Naive B cell (primary cell): ENCODE results near the gene SEPTIN7. TPM values are rescaled to one million over a fixed set of nuclear protein-coding genes. Genes with fewer than 3 reads are reported as not detected.
A peak's percentile ranks its signal among the peaks of the same experiment; 100 is the strongest.

Experiments
- ATAC-seq, 2 donors: fragments of 150-1000 bp; cut with Tn5 transposase; 2 replicates each; pipeline ENCODE4 v1.10.0; 2021; ENCODE audit warnings: low read depth in 2 of 2, mild to moderate bottlenecking in 2 of 2, moderate library complexity in 2 of 2
- DNase-seq: peaks from one replicate; pipeline ENCODE4 v3.0.0; 2022
- H3K27ac Mint-ChIP-seq, 6 donors: one replicate each; pipeline ENCODE4 v1.8.0; 2020 to 2022; ENCODE audit warnings: mild to moderate bottlenecking in 6 of 6, mixed read lengths in 6 of 6, moderate library complexity in 5 of 6, inconsistent platforms in 2 of 6
- H3K27me3 Mint-ChIP-seq, 3 donors: one replicate each; pipeline ENCODE4 v1.8.0; 2021 to 2022; ENCODE audit warnings: mixed read lengths in 3 of 3, mild to moderate bottlenecking in 1 of 3
- H3K36me3 Mint-ChIP-seq, 2 donors: one replicate each; pipeline ENCODE4 v1.8.0; 2020 to 2022; ENCODE audit warnings: mixed read lengths in 2 of 2, inconsistent platforms in 1 of 2, mild to moderate bottlenecking in 1 of 2
- H3K4me1 Mint-ChIP-seq, 3 donors: one replicate each; pipeline ENCODE4 v1.8.0; 2020 to 2022; ENCODE audit warnings: mixed read lengths in 3 of 3, inconsistent platforms in 1 of 3, mild to moderate bottlenecking in 1 of 3, moderate library complexity in 1 of 3
- H3K4me3 Mint-ChIP-seq, 8 donors: one replicate each; pipeline ENCODE4 v1.8.0; 2020 to 2022; ENCODE audit warnings: mild to moderate bottlenecking in 8 of 8, mixed read lengths in 8 of 8, moderate library complexity in 8 of 8, inconsistent platforms in 2 of 8
- H3K9me3 Mint-ChIP-seq, 7 donors: one replicate each; pipeline ENCODE4 v1.8.0; 2020 to 2022; ENCODE audit warnings: mixed read lengths in 7 of 7, mild to moderate bottlenecking in 5 of 7, inconsistent platforms in 2 of 7, moderate library complexity in 1 of 7
- polyA plus RNA-seq, 6 donors: library from polyadenylated mRNA; unstranded; fragments of 300-500 nt; fragmentation: Illumina TruSeq; gene quantifications; one replicate each; pipeline ENCODE4 v1.2.3, GENCODE V29; 2021; ENCODE audit warnings: low read depth in 6 of 6

SEPTIN7 gene
- polyA plus RNA-seq, 6 donors from 2014 or later: 761 to 980 (median 821) TPM

DNA sequence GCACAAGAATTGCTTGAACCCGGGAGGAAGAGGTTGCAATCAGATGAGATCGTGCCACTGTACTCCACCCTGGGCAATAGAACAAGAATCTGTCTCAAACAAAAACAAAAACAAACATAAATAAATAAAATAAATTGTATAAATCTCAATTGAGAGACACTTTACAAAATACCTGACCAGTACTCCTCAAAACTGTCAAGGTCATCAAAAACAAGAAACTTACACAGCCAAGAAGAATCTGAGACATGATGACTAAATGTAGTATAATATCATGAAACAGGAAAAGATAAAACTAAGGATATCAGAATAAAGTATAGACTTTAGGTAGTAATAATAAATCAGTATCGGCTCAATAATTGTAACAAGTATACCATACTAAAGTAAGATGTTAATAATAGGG, 26.9 kb upstream of the SEPTIN7 start:
- Mint-ChIP-seq H3K4me3 (no peak overlapping the region), H3K4me1 (peaks cover 0 to 4% (median 3%) of the 10 kb centered on the region in 3 donors), H3K36me3 (no peaks in the 10 kb centered on the region), H3K9me3 (no peaks in the 10 kb centered on the region), H3K27ac (peak overlapping the region in 1 of 6 donors; percentile 28), H3K27me3 (no peaks in the 10 kb centered on the region)
- DNase-seq (no peak), ATAC-seq (no peak)

DNA sequence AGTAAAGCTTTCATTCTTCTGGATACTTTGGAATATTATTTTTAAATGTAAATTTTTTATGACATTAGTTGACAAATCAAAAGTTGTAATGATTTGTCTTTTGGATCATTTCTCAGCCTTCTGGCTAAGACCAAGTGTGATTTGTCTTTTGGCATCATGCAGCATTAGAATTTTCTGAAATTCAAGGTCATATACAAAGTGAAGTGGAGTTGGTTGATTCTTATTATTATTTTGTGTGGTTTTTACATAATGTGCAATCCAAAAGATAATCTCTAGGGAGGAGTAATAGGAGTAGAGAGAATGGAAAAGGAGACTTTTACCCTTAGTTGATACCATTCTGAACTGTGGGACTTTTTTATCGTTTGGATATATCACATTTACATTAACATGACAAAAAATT, 24.2 kb upstream of the SEPTIN7 start:
- Mint-ChIP-seq H3K4me3 (no peak overlapping the region), H3K4me1 (peaks cover 0 to 4% (median 3%) of the 10 kb centered on the region in 3 donors), H3K27ac (no peak overlapping the region), H3K27me3 (no peaks in the 10 kb centered on the region), H3K9me3 (no peaks in the 10 kb centered on the region), H3K36me3 (no peaks in the 10 kb centered on the region)
- DNase-seq (no peak), ATAC-seq (no peak)

DNA sequence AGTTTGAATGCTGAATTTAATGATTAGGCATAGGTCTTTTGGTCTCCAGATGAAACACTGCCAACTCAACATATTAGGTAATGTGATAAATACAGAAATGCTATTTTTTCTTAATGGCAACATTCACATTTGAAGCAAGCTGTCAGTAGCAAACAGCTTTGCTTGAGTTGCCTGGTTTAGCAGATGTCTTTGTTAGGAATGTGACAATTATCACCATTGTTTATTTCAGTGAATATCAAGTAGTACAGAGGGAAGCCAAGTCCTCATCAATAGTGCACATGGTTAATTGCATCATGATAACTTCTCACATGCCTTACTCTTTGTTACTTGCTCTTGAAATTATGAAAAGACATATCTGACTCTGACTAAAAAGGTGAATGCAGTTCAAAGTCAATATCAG, 23.7 kb upstream of the SEPTIN7 start:
- no peak overlapping the region for H3K4me3 Mint-ChIP-seq
- H3K9me3 Mint-ChIP-seq: no peaks in the 10 kb centered on the region
- H3K27me3 Mint-ChIP-seq: no peaks in the 10 kb centered on the region
- no peak overlapping the region for H3K27ac Mint-ChIP-seq
- peaks cover 0 to 3% (median 3%) of the 10 kb centered on the region in 3 donors for H3K4me1 Mint-ChIP-seq
- no peak for ATAC-seq
- H3K36me3 Mint-ChIP-seq: no peaks in the 10 kb centered on the region
- DNase-seq: no peak

DNA sequence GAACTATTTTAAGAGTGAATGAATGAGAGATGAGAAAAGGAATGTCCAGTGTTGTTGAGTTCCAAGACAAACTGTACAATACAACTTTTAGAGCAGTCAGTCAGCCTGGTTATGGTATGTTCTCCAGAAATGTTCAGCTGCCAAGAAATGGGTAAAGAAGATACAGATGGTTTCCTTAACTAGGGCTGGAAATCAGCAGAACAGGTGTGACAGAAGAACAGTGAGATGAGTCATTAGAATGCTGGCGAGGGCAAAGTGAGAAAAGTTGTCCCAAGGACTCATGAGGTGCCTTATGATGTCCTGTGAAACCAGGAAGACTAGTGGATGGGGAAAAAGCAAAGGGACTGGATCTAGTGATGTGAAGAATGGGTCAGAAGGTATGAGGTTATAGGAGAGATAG, 20.8 kb upstream of the SEPTIN7 start:
- Mint-ChIP-seq H3K27me3 (no peaks in the 10 kb centered on the region), H3K4me1 (no peaks in the 10 kb centered on the region), H3K9me3 (peaks cover 0 to 1% (median 0%) of the 10 kb centered on the region in 7 donors), H3K36me3 (no peaks in the 10 kb centered on the region), H3K27ac (no peak overlapping the region), H3K4me3 (no peak overlapping the region)
- ATAC-seq: no peak
- no peak for DNase-seq

DNA sequence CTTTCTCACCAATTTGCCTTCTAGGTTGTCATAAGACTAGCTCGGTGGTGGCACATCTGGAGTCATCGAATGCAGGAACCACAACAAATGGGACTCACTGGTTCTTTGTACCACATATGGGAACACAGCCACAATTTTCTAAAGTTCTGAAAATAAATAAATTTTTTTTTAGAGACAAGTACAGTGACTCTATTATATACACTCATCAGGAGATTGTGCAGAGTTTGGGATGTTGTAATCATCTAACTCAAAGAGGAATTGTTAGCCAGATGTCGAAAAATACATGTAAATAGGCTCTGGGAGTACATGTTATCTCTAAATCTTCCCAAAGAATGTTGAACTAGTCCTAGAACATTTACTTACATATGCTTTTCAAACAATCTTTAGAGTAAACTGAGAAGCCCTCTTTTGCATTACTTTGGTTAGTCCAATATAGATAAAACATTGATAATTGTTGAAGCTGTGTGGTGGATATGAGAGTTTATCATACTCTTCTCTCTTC, 19.6 kb upstream of the SEPTIN7 start:
- Mint-ChIP-seq H3K4me1 (no peaks in the 10 kb centered on the region), H3K4me3 (no peak overlapping the region), H3K27me3 (no peaks in the 10 kb centered on the region), H3K9me3 (peaks cover 0 to 1% (median 0%) of the 10 kb centered on the region in 7 donors), H3K27ac (no peak overlapping the region), H3K36me3 (no peaks in the 10 kb centered on the region)
- DNase-seq: no peak
- ATAC-seq: no peak

DNA sequence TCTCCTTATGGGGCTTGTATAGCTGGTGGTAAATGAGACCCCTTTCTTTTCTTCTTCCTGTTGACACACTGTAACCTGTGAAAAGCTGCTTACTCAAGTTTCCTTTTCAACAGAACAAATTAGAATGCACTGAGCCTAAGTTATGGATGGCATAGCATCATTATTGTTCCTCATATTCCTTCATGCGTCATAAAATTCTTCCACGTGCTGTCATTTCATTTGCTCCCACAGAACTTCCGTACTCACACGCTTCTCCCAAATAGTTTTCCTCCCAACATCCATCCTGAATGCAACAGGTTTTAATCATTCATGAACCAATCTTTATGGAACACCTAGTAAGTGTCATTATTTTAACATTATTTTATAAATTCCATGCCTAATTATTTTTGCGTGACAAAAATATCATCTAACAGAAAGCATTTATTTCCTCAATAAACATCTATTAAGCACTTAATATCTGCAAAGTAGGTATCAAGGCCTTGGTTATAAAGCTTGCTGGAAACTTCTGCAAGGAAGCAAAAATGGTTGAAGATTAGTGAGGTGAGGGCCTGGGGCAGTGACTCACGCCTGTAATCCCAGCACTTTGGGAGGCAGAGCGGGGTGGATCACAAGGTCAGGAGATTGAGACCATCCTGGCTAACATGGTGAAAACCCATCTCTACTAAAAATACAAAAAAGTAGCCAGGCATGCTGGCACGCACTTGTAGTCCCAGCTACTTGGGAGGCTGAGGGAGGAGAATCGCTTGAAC, 18.9 kb upstream of the SEPTIN7 start:
- Mint-ChIP-seq H3K27ac (no peak overlapping the region), H3K4me3 (no peak overlapping the region), H3K4me1 (no peaks in the 10 kb centered on the region), H3K27me3 (no peaks in the 10 kb centered on the region), H3K36me3 (no peaks in the 10 kb centered on the region), H3K9me3 (peaks cover 0 to 1% (median 0%) of the 10 kb centered on the region in 7 donors)
- ATAC-seq: no peak
- DNase-seq: no peak

DNA sequence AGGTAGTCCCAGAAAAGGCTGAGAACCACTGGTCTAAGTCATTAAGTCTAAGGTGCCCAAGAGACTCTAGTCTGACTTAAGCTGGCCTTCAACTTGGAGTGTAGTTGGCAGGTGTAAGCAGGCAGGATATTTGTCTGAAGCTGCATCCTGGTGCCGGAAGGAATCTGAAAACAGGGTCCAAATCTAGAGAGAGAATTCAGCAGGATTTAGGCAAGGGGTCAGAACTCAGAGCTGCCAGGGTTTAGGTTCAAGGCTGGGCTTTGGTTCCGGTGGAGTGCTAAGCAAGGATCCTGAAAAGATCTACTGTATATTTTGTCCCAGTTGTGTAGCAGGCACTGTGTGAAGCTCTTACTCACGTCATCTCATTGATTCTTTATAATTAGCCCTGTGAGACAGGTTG, 16.5 kb upstream of the SEPTIN7 start:
- Mint-ChIP-seq H3K27ac (no peak overlapping the region), H3K4me1 (no peaks in the 10 kb centered on the region), H3K27me3 (no peaks in the 10 kb centered on the region), H3K9me3 (peaks cover 0 to 4% (median 2%) of the 10 kb centered on the region in 7 donors), H3K4me3 (no peak overlapping the region), H3K36me3 (no peaks in the 10 kb centered on the region)
- ATAC-seq (no peak), DNase-seq (no peak)

DNA sequence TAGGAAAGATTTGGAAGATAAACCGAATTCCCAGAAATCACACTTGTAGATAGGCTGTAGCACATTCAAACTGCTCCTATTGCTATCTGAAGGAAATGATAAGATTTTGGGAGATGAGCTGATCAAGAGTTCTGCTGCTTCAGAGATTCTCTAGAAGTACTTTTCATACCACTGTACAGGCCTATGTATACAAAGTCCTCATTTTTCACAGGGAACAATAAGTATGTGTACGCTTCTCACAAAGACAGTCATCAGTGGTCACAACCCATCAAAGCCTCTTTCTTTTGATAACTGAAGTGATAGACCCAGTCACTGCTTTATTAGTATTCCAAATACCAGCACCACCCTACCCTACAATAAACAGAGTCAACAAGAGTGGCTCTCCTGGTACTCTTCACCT, 15.6 kb upstream of the SEPTIN7 start:
- no peak for DNase-seq
- Mint-ChIP-seq H3K36me3 (peaks cover 0 to under 1% of the 10 kb centered on the region in 2 donors), H3K27ac (no peak overlapping the region), H3K9me3 (peaks cover 0 to 7% (median 4%) of the 10 kb centered on the region in 7 donors), H3K27me3 (no peaks in the 10 kb centered on the region), H3K4me3 (no peak overlapping the region), H3K4me1 (no peaks in the 10 kb centered on the region)
- ATAC-seq: no peak

DNA sequence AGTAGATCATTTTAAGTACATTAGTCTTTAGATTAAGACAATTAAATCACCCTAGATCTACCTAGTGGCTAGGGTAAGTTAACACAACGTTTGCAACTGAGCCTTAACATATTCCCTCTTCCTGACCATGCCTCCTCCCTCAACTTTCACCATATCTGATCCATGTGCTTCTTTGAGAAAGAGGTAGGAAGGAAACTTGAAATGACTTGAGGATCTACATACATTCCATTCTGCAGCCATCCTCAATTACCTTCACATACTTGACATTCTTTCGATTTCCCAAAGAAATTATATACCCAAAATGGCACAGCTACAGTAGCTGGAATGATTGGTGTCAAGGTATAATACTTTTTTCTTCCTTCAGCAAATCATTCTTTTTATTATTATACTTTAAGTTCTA, 12.9 kb upstream of the SEPTIN7 start:
- Mint-ChIP-seq H3K36me3 (peaks cover 0 to 4% of the 10 kb centered on the region in 2 donors), H3K27me3 (no peaks in the 10 kb centered on the region), H3K9me3 (peaks cover 0 to 7% (median 4%) of the 10 kb centered on the region in 7 donors), H3K4me3 (no peak overlapping the region), H3K27ac (no peak overlapping the region), H3K4me1 (no peaks in the 10 kb centered on the region)
- ATAC-seq: no peak
- no peak for DNase-seq

DNA sequence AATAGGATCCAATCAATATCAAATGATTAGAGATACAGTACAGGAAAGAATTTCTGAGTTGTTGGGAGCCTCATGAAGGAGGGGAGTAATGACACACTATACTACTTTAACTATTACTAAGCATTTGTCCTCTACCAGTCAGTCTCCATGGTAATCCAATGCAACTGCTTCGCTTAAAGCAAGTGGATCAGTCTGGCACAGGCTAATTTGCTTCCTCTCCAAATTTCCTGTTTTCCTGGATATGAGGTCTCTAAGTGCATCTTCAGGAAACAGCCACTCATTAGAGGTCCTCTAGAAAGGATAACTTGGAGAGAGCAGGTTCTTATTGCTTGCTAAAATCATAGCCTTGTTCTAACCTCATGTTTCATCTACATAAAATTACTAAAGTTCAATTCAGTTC, 8.4 kb upstream of the SEPTIN7 start:
- no peak overlapping the region for H3K4me3 Mint-ChIP-seq
- no peak for ATAC-seq

DNA sequence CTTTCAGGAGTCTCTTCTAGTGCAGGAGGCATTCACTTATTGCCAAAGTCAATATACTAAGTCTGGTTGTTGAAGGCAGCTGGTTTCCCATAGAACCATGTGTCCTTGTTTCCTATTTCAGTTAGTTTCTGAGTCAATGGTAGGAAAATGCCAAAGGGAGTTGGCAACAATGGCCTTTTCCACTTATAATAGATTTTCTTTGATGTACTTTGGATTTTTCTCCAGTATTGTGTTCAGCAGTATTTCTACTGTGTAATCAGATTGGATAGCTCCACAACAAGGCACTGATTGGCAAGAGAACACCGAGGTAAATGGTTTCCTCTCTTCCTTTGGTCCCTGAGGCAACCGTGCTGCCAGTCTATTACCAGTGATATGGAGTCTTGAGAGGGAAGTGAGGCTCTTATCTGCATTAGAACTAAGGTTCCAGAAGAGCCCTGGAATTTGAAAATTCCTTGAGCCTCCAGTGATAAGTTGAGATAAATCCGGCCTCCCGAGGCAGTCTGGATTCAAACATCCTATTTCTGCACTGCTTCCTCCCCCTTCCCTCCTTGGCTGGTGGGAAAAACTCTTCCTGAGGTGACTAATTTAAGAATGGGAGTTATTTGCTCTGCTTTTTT, 7.9 kb upstream of the SEPTIN7 start:
- peaks cover 0 to 6% (median 4%) of the 10 kb centered on the region in 7 donors for H3K9me3 Mint-ChIP-seq
- DNase-seq (no peak), ATAC-seq (no peak)
- peaks cover 0 to 4% of the 10 kb centered on the region in 2 donors for H3K36me3 Mint-ChIP-seq
- H3K4me3 Mint-ChIP-seq: no peak overlapping the region
- no peaks in the 10 kb centered on the region for H3K27me3 Mint-ChIP-seq
- H3K27ac Mint-ChIP-seq: no peak overlapping the region
- peaks cover 9 to 17% (median 15%) of the 10 kb centered on the region in 3 donors for H3K4me1 Mint-ChIP-seq

More for the DNA sequence above, 8.4 kb upstream of the SEPTIN7 start:
- Mint-ChIP-seq H3K27me3 (no peaks in the 10 kb centered on the region), H3K4me1 (peaks cover 4 to 13% (median 10%) of the 10 kb centered on the region in 3 donors), H3K36me3 (peaks cover 0 to 4% of the 10 kb centered on the region in 2 donors), H3K27ac (no peak overlapping the region), H3K9me3 (peaks cover 0 to 7% (median 4%) of the 10 kb centered on the region in 7 donors)
- no peak for DNase-seq

DNA sequence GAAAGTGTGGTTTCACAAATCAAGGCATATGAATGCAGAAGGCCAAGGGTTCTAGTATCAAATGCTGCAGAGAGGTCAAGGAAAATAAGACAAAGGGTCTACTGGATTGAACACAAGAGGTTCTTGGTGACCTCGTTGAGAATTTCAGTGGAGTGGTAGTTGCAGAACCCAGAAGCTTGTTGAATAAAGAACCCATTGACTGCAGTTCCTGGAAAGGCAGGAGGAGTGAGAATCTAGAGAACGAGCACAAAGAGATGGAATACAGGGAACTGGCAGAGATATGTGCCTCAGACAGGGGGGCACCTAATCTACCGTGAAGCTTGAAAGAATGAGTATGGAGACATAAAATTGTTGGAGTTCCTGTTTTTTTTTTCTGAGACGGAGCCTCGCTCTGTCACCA, 3.5 kb upstream of the SEPTIN7 start:
- Mint-ChIP-seq H3K36me3 (no peaks in the 10 kb centered on the region), H3K27me3 (no peaks in the 10 kb centered on the region), H3K4me3 (peak overlapping the region in 3 of 8 donors; percentile 9 to 81 (median 55)), H3K4me1 (peaks cover 27 to 31% (median 29%) of the 10 kb centered on the region in 3 donors), H3K9me3 (no peaks in the 10 kb centered on the region), H3K27ac (peak overlapping the region in 1 of 6 donors; percentile 31)
- no peak for DNase-seq
- no peak for ATAC-seq

DNA sequence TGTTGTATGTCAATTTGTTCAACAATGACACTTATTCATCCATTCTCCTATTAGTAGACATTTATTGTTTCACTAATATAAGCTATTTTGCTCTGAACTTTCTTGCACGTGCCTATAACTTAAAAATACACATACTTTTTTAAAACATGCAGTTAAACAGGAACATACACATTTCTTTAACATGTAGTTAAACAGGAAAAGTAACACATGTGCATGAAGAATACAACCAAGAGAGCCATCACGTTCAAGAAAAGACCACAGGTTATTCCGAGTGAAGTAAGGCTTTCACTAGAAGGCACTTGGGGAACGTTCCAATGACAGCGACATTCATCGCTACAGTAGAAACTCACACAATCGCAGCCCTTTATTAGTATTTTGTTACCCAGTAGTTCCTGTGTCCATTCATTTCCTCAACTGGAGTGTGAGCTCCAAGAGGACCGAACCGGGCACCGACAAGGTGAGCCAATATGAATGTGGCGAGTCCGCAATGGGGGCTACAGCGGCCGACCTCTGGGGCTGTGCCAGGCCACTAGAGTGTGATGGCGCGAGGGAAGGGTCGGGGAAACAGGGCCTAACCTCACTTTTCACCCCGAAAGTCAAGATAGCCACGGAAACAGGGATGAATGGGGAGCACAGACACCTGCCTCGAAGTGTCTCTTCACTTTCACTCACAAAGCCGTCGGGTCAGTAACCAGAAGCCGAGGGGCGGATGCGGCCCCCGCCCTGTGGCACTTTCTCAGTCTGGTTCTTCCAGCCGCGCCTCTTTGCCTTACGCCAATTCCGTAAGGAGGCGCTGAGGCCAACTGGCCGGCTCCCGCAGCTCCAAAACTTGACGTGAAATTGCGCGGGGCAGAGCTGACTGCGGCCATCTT, 775 bp upstream of the SEPTIN7 start:
- peak; percentile 45 to 49 for ATAC-seq

More for the DNA sequence above, 775 bp upstream of the SEPTIN7 start:
- DNase-seq: peak; percentile 90
- Mint-ChIP-seq H3K27me3 (no peaks in the 10 kb centered on the region), H3K4me3 (peak overlapping the region; percentile 93 to 99 (median 97)), H3K4me1 (peaks cover 50 to 58% (median 54%) of the 10 kb centered on the region in 3 donors), H3K36me3 (no peaks in the 10 kb centered on the region), H3K9me3 (no peaks in the 10 kb centered on the region), H3K27ac (peak overlapping the region; percentile 98 to 100 (median 99))
